Activated CD4-positive, alpha-beta T cell treated with anti-CD3 and anti-CD28 coated beads, Interleukin-2, amount 50 U/mL, for 48 hours (primary cell): ENCODE measurements around the gene CCL3.
"Not testable (repeated sequence)": the region's sequence is repeated elsewhere in the genome, so short reads cannot be mapped to it uniquely, and the experiment has no call there.

ENCODE experiments used
- DNase-seq, 2 experiments: peaks; one replicate each; pipeline ENCODE4 v3.0.0-alpha.2; 2020

Gene CCL3

DNA sequence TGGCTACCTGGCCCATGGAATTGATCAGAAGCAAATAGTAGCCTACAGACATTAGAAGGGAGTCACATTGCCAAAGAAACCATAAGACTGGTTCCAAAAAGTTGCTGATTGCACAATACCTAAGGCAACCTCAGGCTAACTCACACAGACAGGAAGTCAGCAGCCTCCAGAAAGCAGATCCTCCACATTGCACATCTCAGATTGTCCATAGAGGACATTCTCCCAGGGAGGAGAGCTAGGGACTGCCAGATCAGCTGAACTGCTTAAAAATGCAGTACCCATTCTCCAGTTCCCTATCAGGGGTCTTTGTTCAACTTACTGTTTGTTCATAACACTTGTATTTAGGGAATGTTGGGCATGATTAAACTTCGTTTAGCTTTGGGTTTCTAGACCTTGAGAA, 4.2 kb downstream of the CCL3 start:
- DNase-seq = no peak

GRCh38 chr17:36083691-36084090, 6.3 kb downstream of the CCL3 start:
- DNase-seq = not testable (repeated sequence)

GRCh38 chr17:36082482-36083120, 7.3 kb downstream of the CCL3 start:
- peak in 1 of 2 experiments; percentile 46 for DNase-seq

DNA sequence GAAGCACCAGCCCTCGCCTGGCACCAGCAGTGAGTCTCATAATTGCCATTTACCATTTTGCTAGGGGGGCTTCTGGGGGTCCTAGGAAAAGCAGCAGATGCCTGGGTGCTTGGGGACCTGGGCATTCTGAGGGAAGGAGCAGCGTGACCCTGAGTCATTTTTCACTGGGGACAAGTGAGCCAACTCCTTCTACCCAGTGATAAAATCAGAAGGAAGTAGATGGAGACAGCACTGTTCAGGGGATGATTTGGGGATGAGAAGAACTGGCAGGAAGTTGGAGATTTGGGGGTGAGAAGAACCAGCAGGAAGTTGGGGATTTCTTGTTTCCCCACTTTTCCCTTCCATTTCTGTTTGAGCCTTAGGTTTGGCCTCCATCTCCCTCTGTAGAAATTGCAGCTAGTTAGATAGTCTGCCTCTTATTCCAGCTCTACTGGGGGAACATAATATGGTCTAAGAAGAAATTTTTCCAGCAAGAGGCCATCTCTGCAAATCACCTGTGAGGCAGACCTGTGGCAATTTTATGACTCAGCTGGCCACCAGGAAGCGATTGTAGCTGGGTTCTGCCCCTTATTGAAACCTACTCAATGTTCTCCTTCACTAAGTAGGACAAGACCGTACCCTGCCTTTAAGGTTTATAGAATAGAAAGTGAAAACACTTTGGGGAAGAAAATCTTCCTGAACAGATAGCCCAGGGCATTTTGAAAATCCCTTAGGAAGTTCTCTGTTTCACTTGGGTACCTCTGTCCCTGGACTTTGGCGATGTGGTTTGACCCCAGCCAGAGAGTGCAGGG, 8.1 kb downstream of the CCL3 start:
- not testable (repeated sequence) for DNase-seq

DNA sequence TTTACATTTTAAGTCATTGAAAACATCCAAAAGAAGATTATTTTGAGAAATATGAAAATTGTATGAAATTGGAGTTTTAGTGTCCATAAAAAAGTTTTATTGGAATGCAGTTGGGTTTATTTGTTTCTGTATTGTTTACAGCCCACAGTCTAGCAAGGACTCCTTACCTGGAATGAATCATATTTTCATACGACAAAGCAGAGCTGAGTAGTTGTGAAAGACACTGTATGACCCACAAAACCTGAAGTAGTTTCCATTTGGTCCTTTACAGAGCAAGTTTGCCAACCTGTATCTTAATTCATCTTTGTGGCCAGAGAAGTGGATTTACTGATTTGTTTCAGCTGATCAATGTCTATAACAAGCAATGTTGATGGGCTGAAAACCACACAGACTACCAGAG, 15.6 kb downstream of the CCL3 start:
- DNase-seq = no peak

- DNase-seq = peak; percentile 80 to 88
Observed at GRCh38 chr17:36072431-36073121, 17.4 kb downstream of the CCL3 start.

DNA sequence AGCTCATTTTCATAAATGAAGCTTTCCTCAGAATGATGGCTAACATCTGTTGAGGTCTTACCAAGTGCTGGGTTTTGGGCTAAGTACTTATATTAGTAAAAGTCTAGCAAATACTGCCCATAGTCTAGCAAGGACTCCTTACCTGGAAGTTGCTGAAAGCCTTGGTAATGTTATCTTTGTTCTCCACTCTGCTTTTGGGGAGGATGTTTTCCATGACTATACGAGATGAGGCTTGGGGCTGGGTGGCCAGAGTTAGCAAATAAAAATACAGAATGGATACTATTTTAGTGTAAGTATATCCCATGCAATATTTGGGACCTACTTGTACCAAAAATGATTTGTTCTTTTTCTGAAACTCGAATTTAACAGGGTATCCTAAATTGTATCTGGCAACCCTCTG, 18.2 kb downstream of the CCL3 start:
- DNase-seq = no peak

DNA sequence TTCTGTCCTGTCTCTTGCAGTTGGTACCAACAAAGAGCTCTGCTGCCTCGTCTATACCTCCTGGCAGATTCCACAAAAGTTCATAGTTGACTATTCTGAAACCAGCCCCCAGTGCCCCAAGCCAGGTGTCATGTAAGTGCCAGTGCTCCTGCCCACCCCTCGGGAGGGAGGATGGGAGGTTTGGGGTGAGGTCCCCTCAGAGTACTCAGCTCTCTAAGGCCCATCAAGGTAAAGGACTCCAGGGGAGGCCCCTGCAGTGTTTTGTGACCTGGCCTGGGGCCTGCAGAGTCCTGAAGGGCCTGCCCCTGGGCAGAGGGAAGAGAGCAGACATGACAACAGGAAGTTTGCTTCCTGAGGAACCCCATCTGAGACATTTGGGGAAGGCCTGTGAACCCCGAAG, 19.5 kb downstream of the CCL3 start:
- DNase-seq = no peak

DNA sequence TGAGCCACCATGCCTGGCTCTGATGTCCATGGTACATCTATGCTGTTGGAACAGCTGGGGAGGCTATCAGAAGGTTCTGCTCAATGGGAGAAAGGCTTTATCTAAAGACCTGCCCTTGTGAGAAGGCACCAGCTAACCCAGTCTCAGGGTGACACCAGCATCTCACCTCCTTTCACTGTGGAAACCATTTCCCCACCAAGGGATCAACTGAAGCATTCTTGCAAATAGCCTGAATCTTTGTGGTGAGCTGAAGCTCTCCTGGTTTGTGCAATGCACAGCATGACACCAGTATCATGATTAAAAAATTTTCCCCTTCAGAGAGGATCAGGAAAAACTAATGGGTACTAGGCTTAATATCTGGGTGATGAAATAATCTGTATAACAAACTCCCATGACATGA, 20.8 kb downstream of the CCL3 start:
- no peak for DNase-seq

DNA sequence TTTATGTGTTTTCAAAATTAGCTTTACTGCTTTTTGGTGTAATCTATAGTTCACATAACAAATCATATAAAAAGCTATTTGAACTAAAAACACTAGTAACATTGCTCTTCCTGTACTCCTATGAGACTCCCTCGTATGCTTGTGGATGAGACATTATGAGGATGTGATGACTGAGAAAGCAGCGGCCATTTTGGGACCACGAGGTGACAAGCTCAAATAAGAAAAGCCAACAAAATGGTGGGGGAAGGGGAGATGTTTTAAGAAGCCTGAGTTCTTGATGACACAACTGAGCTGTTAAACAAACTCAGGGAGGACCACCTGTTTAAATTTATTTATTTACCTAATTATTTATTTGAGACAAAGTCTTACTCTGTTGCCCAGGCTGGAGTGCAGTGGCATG, 21.4 kb downstream of the CCL3 start:
- DNase-seq = no peak

- DNase-seq = no peak
Observed at GRCh38 chr17:36066365-36066985, 23.5 kb downstream of the CCL3 start.

DNA sequence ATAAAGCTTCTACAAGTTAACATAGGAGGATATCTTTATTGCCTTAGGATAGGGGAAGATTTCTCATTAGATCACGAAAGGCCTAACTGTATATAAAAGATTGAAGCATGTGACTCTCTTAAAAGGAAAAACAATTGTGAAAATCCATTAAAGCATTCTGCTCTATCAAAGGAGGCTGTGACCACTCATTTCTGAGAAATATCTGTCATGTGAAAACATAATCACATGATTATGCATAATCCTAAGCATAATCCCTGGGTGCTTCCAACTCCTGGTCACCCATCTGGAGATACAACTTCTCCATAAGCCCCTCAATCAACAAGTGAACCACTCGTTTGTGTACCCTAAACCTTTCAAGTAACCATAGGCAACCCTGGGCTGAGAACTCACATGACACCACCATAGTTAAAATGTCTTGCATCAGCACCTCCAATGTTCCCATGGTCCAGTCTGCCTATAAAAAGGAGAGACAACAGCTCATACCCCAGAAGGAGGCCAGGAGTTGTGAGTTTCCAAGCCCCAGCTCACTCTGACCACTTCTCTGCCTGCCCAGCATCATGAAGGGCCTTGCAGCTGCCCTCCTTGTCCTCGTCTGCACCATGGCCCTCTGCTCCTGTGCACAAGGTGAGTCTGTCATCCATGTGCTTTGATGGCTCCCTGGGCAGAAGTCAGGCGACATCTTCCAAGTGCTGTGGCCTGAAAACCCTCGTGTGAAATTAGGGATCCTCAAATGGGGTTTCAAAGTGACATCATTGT, 26.0 kb downstream of the CCL3 start, which contains the start of gene CCL18:
TSS of gene CCL18 (plus strand) at position 487 of the 756 bp plus-strand sequence. CDS start at position 558, 71 bp downstream.
- no peak for DNase-seq

DNA sequence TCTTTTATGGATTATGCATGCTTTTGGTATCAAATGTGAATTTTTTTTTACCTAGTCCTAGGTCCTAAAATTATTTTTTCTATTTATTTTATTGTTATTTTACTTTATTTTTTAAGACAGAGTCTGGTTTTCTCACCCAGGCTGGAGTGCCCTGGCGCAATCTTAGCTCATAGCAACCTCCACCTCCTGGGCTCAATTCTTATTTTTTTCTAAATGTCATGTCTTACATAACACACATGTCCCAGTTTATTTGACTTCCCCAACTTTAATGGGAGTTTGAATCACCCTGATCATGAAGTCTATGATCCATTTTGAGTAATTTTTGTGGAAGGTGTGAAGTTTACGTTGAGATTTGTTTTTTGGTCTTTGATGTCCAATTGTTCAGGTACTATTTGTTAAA, 29.1 kb downstream of the CCL3 start:
- no peak for DNase-seq

GRCh38 chr17:36059406-36059805, 30.5 kb downstream of the CCL3 start:
- DNase-seq = no peak

GRCh38 chr17:36057911-36058310, 32.0 kb downstream of the CCL3 start:
- no peak for DNase-seq

DNA sequence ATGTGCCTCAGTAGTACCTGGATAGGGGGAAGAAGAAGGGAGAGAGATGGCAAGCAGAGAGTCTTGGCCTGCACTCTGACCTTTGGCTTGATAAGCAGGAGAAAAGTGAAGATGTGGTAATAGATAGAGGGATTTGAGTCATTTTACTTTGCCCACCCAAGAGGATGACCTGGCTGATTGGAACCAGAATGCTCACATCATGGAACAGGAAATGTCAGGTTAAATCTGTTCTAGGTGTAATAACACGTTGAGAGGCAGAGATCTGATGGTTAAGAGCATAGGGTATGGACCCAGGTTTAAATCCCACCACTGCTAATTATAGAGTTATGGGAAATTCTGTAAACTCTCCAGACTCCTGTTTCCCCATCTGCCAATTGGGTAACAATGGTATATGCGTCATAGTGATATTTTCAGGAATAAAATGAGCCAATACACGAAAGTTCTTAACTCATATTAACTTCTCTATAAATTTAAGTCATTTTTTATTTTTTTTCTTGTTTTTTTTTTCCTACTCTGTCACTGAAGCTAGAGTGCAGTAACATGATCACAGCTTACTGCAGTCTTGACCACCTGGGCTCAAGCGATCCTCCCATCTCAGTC, 33.9 kb downstream of the CCL3 start:
- DNase-seq = no peak

DNA sequence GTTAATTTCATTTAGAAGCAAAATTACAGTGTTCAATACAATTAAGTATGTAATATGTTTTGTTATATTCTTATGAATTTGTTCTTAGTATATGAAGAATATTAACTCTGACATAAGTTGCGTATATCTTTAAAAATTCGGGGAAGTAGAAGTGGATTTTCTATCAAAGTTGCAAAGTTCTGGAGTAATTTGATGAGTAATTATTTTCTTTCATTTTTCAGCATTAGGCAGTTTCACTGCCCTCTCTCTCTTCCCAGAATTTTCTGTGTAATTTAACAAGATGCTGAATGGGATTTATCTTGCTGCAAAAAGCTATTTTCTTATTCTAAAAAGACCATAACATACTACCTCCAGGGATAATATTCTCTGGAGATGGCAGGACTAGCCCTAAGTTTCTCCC, 34.8 kb downstream of the CCL3 start:
- DNase-seq = no peak

- DNase-seq = no peak
Observed at GRCh38 chr17:36049643-36050042, 40.3 kb downstream of the CCL3 start.

- DNase-seq = no peak
Observed at GRCh38 chr17:36048066-36048465, 41.9 kb downstream of the CCL3 start.
